ENCODE results near the gene SPRING1.
"Not testable (repeated sequence)": the region's sequence is repeated elsewhere in the genome, so short reads cannot be mapped to it uniquely, and the experiment has no call there.

The SPRING1 gene

DNA sequence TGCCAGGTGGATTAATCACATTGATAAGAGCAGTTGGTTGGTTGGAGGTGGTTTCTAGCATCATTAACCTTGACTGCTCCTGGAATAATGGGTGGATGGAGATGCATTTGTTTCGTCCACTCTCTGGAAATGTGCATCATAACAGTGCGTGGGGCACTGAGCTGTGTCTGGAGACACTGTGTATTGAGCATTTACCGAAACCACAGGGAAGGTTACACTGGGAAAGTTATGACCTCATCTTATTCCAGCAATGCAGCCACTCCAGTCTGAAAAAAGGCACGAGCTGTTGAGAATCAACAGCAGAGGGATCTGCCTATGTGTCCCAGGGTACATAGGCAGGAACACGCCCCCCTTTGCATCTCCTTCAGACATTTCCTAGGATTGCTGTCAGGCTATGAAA, 27.4 kb upstream of the SPRING1 start:
- H3K4me1 ChIP-seq (ENCODE audit: control insufficient read depth, insufficient read depth, low read length) = no peaks in the 10 kb centered on the region
- peaks cover 42% of the 10 kb centered on the region for H3K36me3 ChIP-seq (ENCODE audit: control insufficient read depth, insufficient read depth, low read length)
- H3K27me3 ChIP-seq (ENCODE audit: control insufficient read depth, insufficient read depth, low read length) = no peaks in the 10 kb centered on the region
- H3K27ac ChIP-seq (ENCODE audit: low read depth, low read length) = no peak overlapping the region
- no peaks in the 10 kb centered on the region for H3K9me3 ChIP-seq (ENCODE audit: control insufficient read depth, insufficient read depth, low read length)
- H3K9ac ChIP-seq (ENCODE audit: low read depth, low read length) = no peak overlapping the region
- H3K4me3 ChIP-seq (ENCODE audit: low read depth, low read length) = no peak overlapping the region

DNA sequence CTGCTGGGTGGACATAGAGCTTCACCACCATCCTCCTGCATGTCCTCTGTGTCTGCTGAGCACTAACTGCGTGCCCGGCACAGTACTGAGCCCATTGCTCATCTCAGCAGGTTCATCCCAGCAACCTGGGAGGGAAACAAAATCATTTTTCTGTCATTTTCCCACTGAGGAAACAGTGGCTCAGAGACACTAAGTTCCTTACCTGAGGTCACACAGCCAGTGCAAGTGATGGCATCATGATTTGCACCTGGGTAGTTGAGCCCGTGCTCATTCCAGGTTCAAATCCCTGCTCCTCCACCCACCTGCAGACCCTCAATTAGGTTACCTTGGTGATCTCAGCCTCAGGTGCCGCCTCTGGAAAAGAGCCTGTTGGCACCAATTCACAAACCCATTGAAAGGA, 23.6 kb upstream of the SPRING1 start:
- Histone ChIP-seq H3K27me3 (ENCODE audit: control insufficient read depth, insufficient read depth, low read length) (no peaks in the 10 kb centered on the region), H3K36me3 (ENCODE audit: control insufficient read depth, insufficient read depth, low read length) (peaks cover 29% of the 10 kb centered on the region), H3K27ac (ENCODE audit: low read depth, low read length) (no peak overlapping the region), H3K4me3 (ENCODE audit: low read depth, low read length) (no peak overlapping the region), H3K9ac (ENCODE audit: low read depth, low read length) (no peak overlapping the region), H3K4me1 (ENCODE audit: control insufficient read depth, insufficient read depth, low read length) (no peaks in the 10 kb centered on the region), H3K9me3 (ENCODE audit: control insufficient read depth, insufficient read depth, low read length) (no peaks in the 10 kb centered on the region)

DNA sequence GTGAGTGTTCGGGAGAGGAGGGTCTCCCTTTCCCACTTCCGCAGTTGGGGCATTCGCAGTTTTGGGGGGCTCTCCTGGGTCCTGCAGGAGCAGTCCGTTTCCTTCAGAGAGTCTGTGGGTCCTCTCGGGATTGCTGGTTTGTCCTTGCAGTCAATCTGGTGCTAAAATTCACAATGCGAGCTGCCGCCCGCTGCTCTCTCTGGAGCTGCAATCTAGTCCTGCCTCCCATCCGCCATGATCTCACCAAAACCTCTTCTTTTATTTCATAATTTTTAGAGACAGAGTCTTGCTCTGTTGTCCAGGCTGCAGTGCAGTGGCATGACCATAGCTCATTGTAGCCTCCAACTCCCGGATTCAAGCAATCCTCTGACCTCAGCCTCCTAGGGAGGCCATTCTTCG, 22.8 kb upstream of the SPRING1 start:
- Histone ChIP-seq H3K36me3 (ENCODE audit: control insufficient read depth, insufficient read depth, low read length) (peaks cover 25% of the 10 kb centered on the region), H3K9ac (ENCODE audit: low read depth, low read length) (no peak overlapping the region), H3K4me3 (ENCODE audit: low read depth, low read length) (no peak overlapping the region), H3K27ac (ENCODE audit: low read depth, low read length) (no peak overlapping the region), H3K27me3 (ENCODE audit: control insufficient read depth, insufficient read depth, low read length) (no peaks in the 10 kb centered on the region), H3K4me1 (ENCODE audit: control insufficient read depth, insufficient read depth, low read length) (no peaks in the 10 kb centered on the region), H3K9me3 (ENCODE audit: control insufficient read depth, insufficient read depth, low read length) (no peaks in the 10 kb centered on the region)

DNA sequence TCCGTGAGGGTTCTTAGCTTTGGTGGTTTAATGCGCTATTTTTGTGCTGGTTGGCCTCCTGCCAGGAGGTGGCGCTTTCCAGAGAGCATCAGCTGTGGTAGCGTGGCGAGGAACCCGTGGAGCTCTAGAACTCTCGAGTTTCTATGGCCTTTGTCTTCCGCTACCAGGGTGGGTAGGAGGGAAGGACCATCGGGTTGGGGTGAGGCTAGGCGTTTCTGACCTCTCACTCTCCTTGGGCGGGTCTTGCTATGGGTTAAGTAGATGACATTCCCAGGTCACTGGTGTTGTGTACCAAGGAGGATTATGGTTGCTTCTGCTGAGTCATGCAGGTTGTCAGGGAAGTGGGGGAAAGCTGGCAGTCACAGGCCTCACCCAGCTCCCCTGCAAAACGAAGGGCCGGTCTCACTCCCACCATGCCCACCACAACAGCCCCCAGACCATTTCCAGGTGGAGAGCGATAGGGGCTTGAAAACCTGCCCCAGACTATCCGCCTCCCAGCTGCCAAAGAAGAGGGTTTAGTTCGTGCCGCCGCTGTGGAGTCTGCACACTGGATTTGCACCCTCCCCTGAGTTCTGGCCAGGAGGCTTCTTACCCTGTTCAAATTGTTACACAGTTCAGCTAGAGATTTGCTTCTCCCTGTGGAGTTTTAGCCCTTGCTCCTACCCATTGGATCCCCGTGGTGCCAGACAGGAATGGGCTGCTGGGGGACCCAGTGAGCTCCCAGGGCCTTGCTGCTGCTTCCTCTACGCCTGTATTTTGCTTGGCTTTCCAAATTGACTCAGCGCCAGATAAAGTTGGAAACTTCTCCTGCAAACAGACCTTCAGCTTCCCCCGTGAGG, 22.1 kb upstream of the SPRING1 start:
- Histone ChIP-seq H3K9ac (ENCODE audit: low read depth, low read length) (no peak overlapping the region), H3K4me3 (ENCODE audit: low read depth, low read length) (peak overlapping the region; percentile 24; the same call in 1 of the 2 replicates)

DNA sequence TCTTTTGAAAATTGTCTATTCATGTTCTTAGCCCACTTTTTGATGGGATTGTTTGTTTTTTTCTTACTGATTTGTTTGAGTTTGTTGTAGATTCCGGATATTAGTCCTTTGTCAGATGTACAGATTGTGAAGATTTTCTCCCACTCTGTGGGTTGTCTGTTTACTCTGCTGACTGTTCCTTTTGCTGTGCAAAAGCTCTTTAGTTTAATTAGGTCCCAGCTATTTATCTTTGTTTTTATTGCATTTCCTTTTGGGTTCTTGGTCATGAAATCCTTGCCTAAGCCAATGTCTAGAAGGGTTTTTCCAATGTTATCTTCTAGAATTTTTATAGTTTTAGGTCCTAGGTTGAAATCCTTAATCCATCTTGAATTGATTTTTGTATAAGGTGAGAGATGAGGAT, 16.9 kb upstream of the SPRING1 start:
- H3K36me3 ChIP-seq (ENCODE audit: control insufficient read depth, insufficient read depth, low read length) = peaks cover 20% of the 10 kb centered on the region
- not testable (repeated sequence) for H3K4me3 ChIP-seq (ENCODE audit: low read depth, low read length); H3K9me3 ChIP-seq (ENCODE audit: control insufficient read depth, insufficient read depth, low read length); H3K4me1 ChIP-seq (ENCODE audit: control insufficient read depth, insufficient read depth, low read length); H3K27ac ChIP-seq (ENCODE audit: low read depth, low read length); H3K9ac ChIP-seq (ENCODE audit: low read depth, low read length); H3K27me3 ChIP-seq (ENCODE audit: control insufficient read depth, insufficient read depth, low read length)

More for the DNA sequence above, 22.1 kb upstream of the SPRING1 start:
- Histone ChIP-seq H3K27ac (ENCODE audit: low read depth, low read length) (no peak overlapping the region), H3K9me3 (ENCODE audit: control insufficient read depth, insufficient read depth, low read length) (no peaks in the 10 kb centered on the region), H3K36me3 (ENCODE audit: control insufficient read depth, insufficient read depth, low read length) (peaks cover 25% of the 10 kb centered on the region), H3K27me3 (ENCODE audit: control insufficient read depth, insufficient read depth, low read length) (no peaks in the 10 kb centered on the region), H3K4me1 (ENCODE audit: control insufficient read depth, insufficient read depth, low read length) (no peaks in the 10 kb centered on the region)

DNA sequence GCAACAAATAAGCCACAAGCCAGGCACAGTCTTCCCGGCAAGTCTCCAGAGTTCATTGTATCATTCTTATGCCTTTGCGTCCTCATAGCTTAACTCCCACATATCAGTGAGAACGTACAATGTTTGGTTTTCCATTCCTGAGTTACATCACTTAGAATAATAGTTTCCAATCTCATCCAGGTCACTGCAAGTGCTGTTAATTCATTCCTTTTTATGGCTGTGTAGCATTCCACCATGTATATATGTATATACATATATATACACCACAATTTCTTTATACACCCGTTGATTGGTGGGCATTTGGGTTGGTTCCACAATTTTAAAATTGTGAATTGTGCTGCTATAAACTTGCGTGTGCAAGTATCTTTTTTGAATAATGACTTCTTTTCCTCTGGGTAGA, 16.2 kb upstream of the SPRING1 start:
- not testable (repeated sequence) for H3K27ac ChIP-seq (ENCODE audit: low read depth, low read length); H3K9ac ChIP-seq (ENCODE audit: low read depth, low read length); H3K9me3 ChIP-seq (ENCODE audit: control insufficient read depth, insufficient read depth, low read length); H3K4me1 ChIP-seq (ENCODE audit: control insufficient read depth, insufficient read depth, low read length); H3K27me3 ChIP-seq (ENCODE audit: control insufficient read depth, insufficient read depth, low read length); H3K4me3 ChIP-seq (ENCODE audit: low read depth, low read length)
- peaks cover 20% of the 10 kb centered on the region for H3K36me3 ChIP-seq (ENCODE audit: control insufficient read depth, insufficient read depth, low read length)

DNA sequence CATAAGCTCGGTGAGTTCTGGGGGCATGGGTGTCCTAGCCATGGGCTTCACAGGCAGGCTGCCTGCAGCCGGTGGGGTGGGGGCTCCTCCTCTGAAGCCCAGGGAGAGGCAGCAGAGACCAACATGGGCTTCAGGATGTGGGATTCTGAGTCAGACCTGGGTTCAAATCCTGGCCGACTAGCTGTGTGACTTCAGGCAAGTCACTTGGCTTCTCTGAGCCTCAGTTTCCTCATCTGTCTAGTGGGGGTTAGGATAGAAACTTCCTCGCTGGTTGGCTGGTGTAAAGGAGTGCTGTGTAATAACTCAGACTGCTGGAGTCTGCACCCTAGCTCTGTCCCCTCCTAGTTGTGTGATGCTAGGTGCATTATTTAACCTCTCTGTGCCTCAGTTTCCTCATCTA, 12.4 kb upstream of the SPRING1 start:
- H3K9ac ChIP-seq (ENCODE audit: low read depth, low read length) = no peak overlapping the region
- H3K4me1 ChIP-seq (ENCODE audit: control insufficient read depth, insufficient read depth, low read length) = no peaks in the 10 kb centered on the region

DNA sequence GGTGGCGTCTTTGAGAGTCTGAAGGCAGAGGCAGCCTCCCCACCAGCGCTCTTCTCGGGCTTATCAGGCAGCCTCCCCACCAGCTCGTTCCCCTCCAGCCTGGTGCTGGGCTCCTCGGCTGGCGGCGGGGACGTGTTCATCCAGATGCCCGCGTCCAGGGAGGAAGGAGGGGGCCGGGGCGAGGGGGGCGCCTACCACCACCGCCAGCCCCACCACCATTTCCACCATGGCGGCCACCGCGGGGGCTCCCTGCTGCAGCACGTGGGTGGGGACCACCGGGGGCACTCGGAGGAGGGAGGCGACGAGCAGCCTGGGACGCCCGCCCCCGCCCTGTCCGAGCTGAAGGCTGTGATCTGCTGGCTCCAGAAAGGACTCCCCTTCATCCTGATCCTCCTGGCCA, 12.0 kb upstream of the SPRING1 start:
- Histone ChIP-seq H3K9me3 (ENCODE audit: control insufficient read depth, insufficient read depth, low read length) (no peaks in the 10 kb centered on the region), H3K4me1 (ENCODE audit: control insufficient read depth, insufficient read depth, low read length) (no peaks in the 10 kb centered on the region), H3K4me3 (ENCODE audit: low read depth, low read length) (no peak overlapping the region), H3K27me3 (ENCODE audit: control insufficient read depth, insufficient read depth, low read length) (no peaks in the 10 kb centered on the region), H3K27ac (ENCODE audit: low read depth, low read length) (no peak overlapping the region), H3K9ac (ENCODE audit: low read depth, low read length) (no peak overlapping the region), H3K36me3 (ENCODE audit: control insufficient read depth, insufficient read depth, low read length) (peaks cover 32% of the 10 kb centered on the region)

More for the DNA sequence above, 12.4 kb upstream of the SPRING1 start:
- H3K4me3 ChIP-seq (ENCODE audit: low read depth, low read length) = no peak overlapping the region
- H3K27ac ChIP-seq (ENCODE audit: low read depth, low read length) = no peak overlapping the region
- H3K36me3 ChIP-seq (ENCODE audit: control insufficient read depth, insufficient read depth, low read length) = peaks cover 32% of the 10 kb centered on the region
- H3K9me3 ChIP-seq (ENCODE audit: control insufficient read depth, insufficient read depth, low read length) = no peaks in the 10 kb centered on the region
- H3K27me3 ChIP-seq (ENCODE audit: control insufficient read depth, insufficient read depth, low read length) = no peaks in the 10 kb centered on the region

DNA sequence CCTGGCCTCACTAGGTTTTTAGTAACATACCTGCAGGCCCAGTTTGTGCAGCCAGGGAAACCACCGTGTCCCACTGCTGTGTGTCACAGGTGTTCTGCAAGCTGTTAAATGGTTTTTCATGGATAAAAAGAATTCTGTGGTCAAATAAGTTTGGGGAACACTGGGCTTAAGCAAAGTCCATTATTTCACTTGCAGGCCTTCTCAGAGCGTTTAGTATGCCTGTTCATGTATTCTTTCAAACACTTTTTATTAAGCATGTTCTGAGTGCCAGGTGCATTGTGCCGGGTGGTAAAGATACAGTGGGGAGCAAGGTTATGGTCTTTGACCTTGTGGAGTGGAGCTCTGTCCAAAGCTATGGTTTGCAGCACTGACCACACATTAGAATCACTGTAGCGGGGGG, 7.7 kb upstream of the SPRING1 start:
- Histone ChIP-seq H3K9ac (ENCODE audit: low read depth, low read length) (no peak overlapping the region), H3K9me3 (ENCODE audit: control insufficient read depth, insufficient read depth, low read length) (no peaks in the 10 kb centered on the region), H3K4me1 (ENCODE audit: control insufficient read depth, insufficient read depth, low read length) (no peaks in the 10 kb centered on the region), H3K4me3 (ENCODE audit: low read depth, low read length) (no peak overlapping the region), H3K27ac (ENCODE audit: low read depth, low read length) (no peak overlapping the region), H3K27me3 (ENCODE audit: control insufficient read depth, insufficient read depth, low read length) (no peaks in the 10 kb centered on the region), H3K36me3 (ENCODE audit: control insufficient read depth, insufficient read depth, low read length) (peaks cover 45% of the 10 kb centered on the region)

DNA sequence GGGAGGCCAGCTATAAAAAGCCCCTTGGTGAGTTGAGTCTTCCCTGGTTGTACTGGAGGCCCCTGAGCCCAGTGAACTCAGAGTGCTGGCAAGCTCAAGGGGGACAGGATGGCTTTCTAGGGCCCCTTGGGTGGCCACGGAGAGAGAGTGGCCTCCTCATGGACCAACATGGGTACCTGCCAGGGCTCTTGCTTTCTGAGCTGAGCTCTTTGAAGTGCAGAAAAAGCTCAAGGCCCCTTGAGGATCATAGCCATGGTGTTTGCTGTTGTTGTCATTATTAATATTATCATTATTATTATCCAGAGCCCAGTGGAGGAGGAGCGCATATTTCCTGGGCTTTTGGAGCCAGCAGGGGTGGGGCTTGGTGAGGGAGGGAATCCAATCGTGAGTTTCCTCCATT, 6.9 kb upstream of the SPRING1 start:
- Histone ChIP-seq H3K4me1 (ENCODE audit: control insufficient read depth, insufficient read depth, low read length) (no peaks in the 10 kb centered on the region), H3K9me3 (ENCODE audit: control insufficient read depth, insufficient read depth, low read length) (no peaks in the 10 kb centered on the region), H3K36me3 (ENCODE audit: control insufficient read depth, insufficient read depth, low read length) (peaks cover 43% of the 10 kb centered on the region), H3K27me3 (ENCODE audit: control insufficient read depth, insufficient read depth, low read length) (no peaks in the 10 kb centered on the region), H3K27ac (ENCODE audit: low read depth, low read length) (no peak overlapping the region), H3K4me3 (ENCODE audit: low read depth, low read length) (no peak overlapping the region), H3K9ac (ENCODE audit: low read depth, low read length) (no peak overlapping the region)

DNA sequence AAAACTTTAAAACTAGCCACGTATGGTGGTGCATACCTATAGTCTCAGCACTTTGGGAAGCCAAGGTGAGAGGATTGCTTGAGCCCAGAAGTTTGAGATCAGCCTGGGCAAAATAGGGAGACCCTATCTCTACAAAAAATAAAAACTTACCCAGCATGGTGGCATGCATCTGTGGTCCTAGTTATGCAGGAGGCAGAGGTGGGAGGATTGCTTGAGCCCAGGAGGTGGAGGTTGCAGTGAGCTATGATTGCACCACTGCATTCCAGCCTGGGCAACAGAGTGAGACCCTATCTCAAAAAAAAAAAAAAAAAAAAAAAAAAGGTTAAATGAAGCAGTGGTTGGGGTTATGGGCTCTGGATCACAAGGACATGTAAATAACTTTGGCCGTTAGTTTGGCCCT, 4.9 kb upstream of the SPRING1 start:
- H3K9ac ChIP-seq (ENCODE audit: low read depth, low read length); H3K9me3 ChIP-seq (ENCODE audit: control insufficient read depth, insufficient read depth, low read length); H3K27me3 ChIP-seq (ENCODE audit: control insufficient read depth, insufficient read depth, low read length); H3K27ac ChIP-seq (ENCODE audit: low read depth, low read length); H3K4me3 ChIP-seq (ENCODE audit: low read depth, low read length); H3K4me1 ChIP-seq (ENCODE audit: control insufficient read depth, insufficient read depth, low read length): not testable (repeated sequence)
- peaks cover 37% of the 10 kb centered on the region for H3K36me3 ChIP-seq (ENCODE audit: control insufficient read depth, insufficient read depth, low read length)
